Measurements from ENCODE around the gene RALA.

GRCh38 chr7:39587393-39587792 is 36.0 kb upstream of the RALA start:
- TF ChIP-seq CTCF (IDR thresholded peaks at IDR 0.05; ENCODE audit: low read depth, low read length, missing input control) (no peak), EGR1 (IDR thresholded peaks at IDR 0.05; ENCODE audit: low read depth in 2 of 2) (no peak), SP1 (IDR thresholded peaks at IDR 0.05) (no peak), YY1 (IDR thresholded peaks at IDR 0.05) (no peak)
- TF ChIP-seq, protein P1, sequence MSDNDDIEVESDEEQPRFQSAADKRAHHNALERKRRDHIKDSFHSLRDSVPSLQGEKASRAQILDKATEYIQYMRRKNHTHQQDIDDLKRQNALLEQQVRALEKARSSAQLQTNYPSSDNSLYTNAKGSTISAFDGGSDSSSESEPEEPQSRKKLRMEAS (IDR thresholded peaks at IDR 0.05) = no peak
- TF ChIP-seq, protein P2, sequence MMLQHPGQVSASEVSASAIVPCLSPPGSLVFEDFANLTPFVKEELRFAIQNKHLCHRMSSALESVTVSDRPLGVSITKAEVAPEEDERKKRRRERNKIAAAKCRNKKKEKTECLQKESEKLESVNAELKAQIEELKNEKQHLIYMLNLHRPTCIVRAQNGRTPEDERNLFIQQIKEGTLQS (IDR thresholded peaks at IDR 0.05) = no peak

Data from liver (tissue), 3 donors.